Measurements from ENCODE around the gene C15orf61. TPM values are rescaled to one million over a fixed set of nuclear protein-coding genes. Genes with fewer than 3 reads are reported as not detected.

Gene C15orf61
- polyA plus RNA-seq, 1 donor from 2014 or later, result 20.6 TPM

- no peak overlapping the region for H3K4me2 ChIP-seq (ENCODE audit: low read length)
- no peak overlapping the region for H2AFZ ChIP-seq (ENCODE audit: low read depth, low read length)
- no peak overlapping the region for H3K27ac ChIP-seq (ENCODE audit: low read length)
- no peak for TF ChIP-seq SMC3 (conservative IDR thresholded peaks at IDR 0.05; ENCODE audit: poor library complexity)
- TF ChIP-seq EP300 (conservative IDR thresholded peaks at IDR 0.05; ENCODE audit: poor library complexity, severe bottlenecking), result no peak
- TF ChIP-seq MXI1 (conservative IDR thresholded peaks at IDR 0.05; ENCODE audit: poor library complexity, severe bottlenecking), result no peak
- no peak for TF ChIP-seq EZH2 (IDR thresholded peaks at IDR 0.05; ENCODE audit: borderline replicate concordance, insufficient read depth, low read length, poor library complexity, severe bottlenecking)
- TF ChIP-seq REST (IDR thresholded peaks at IDR 0.05; ENCODE audit: borderline replicate concordance), result no peak
- no peak for TF ChIP-seq CTCF (IDR thresholded peaks at IDR 0.05; ENCODE audit: poor library complexity, severe bottlenecking)
- TF ChIP-seq RAD21 (conservative IDR thresholded peaks at IDR 0.05), result no peak
- TF ChIP-seq TAF1 (IDR thresholded peaks at IDR 0.05; ENCODE audit: low read depth), result no peak
- no peak for TF ChIP-seq POLR2AphosphoS5 (IDR thresholded peaks at IDR 0.05)
- H3K27me3 ChIP-seq (ENCODE audit: insufficient read depth, low read depth, low read length), result no peaks in the 10 kb centered on the region
- no peaks in the 10 kb centered on the region for H4K20me1 ChIP-seq (ENCODE audit: insufficient read depth)
- no peak overlapping the region for H3K9ac ChIP-seq (ENCODE audit: low read length)
- H3K4me3 ChIP-seq (ENCODE audit: low read length), result no peak overlapping the region
- no peaks in the 10 kb centered on the region for H3K9me2 ChIP-seq (ENCODE audit: insufficient read depth, low read length)
- peaks cover 4% of the 10 kb centered on the region for H3K9me3 ChIP-seq (ENCODE audit: low read length)
- no peaks in the 10 kb centered on the region for H3F3A ChIP-seq (ENCODE audit: insufficient read depth, low read length, poor library complexity, severe bottlenecking)
- peaks cover 4% of the 10 kb centered on the region for H3K36me3 ChIP-seq (ENCODE audit: insufficient read depth, low read length)
- H3K79me2 ChIP-seq (replicated peaks; ENCODE audit: insufficient read depth, low read length), result no peaks in the 10 kb centered on the region
Observed at GRCh38 chr15:67563092-67563491, 42.2 kb downstream of the C15orf61 start.

GRCh38 chr15:67564021-67564967 is 43.4 kb downstream of the C15orf61 start:
- no peaks in the 10 kb centered on the region for H4K20me1 ChIP-seq (ENCODE audit: insufficient read depth)
- H3K9me3 ChIP-seq (ENCODE audit: low read length), result no peaks in the 10 kb centered on the region
- no peak overlapping the region for H3K4me3 ChIP-seq (ENCODE audit: low read length)
- no peak overlapping the region for H3K9ac ChIP-seq (ENCODE audit: low read length)
- H3K27me3 ChIP-seq (ENCODE audit: insufficient read depth, low read depth, low read length), result no peaks in the 10 kb centered on the region
- H3K79me2 ChIP-seq (replicated peaks; ENCODE audit: insufficient read depth, low read length), result no peaks in the 10 kb centered on the region
- H2AFZ ChIP-seq (ENCODE audit: low read depth, low read length), result no peak overlapping the region
- no peaks in the 10 kb centered on the region for H3K36me3 ChIP-seq (ENCODE audit: insufficient read depth, low read length)
- H3K4me2 ChIP-seq (ENCODE audit: low read length), result no peak overlapping the region
- TF ChIP-seq TAF1 (IDR thresholded peaks at IDR 0.05; ENCODE audit: low read depth) (no peak), CTCF (IDR thresholded peaks at IDR 0.05; ENCODE audit: poor library complexity, severe bottlenecking) (no peak), EP300 (conservative IDR thresholded peaks at IDR 0.05; ENCODE audit: poor library complexity, severe bottlenecking) (no peak), MXI1 (conservative IDR thresholded peaks at IDR 0.05; ENCODE audit: poor library complexity, severe bottlenecking) (no peak), RAD21 (conservative IDR thresholded peaks at IDR 0.05) (no peak), POLR2AphosphoS5 (IDR thresholded peaks at IDR 0.05) (no peak), REST (IDR thresholded peaks at IDR 0.05; ENCODE audit: borderline replicate concordance) (no peak), EZH2 (IDR thresholded peaks at IDR 0.05; ENCODE audit: borderline replicate concordance, insufficient read depth, low read length, poor library complexity, severe bottlenecking) (no peak), SMC3 (conservative IDR thresholded peaks at IDR 0.05; ENCODE audit: poor library complexity) (no peak)
- no peaks in the 10 kb centered on the region for H3F3A ChIP-seq (ENCODE audit: insufficient read depth, low read length, poor library complexity, severe bottlenecking)
- no peaks in the 10 kb centered on the region for H3K9me2 ChIP-seq (ENCODE audit: insufficient read depth, low read length)
- no peak overlapping the region for H3K27ac ChIP-seq (ENCODE audit: low read length)

All from neural cell (in vitro differentiated cells).